Anterior cingulate cortex (tissue), 58 donors: Measurements from ENCODE around the gene MKLN1.
A peak's percentile ranks its signal among the peaks of the same experiment; 100 is the strongest.
"Not testable (repeated sequence)": the region's sequence is repeated elsewhere in the genome, so short reads cannot be mapped to it uniquely, and the experiment has no call there.

Source experiments
- DNase-seq, 58 donors: peaks; one replicate each; lab custom pipeline; 2025; lab: John Stamatoyannopoulos, UW

The MKLN1 gene

DNA sequence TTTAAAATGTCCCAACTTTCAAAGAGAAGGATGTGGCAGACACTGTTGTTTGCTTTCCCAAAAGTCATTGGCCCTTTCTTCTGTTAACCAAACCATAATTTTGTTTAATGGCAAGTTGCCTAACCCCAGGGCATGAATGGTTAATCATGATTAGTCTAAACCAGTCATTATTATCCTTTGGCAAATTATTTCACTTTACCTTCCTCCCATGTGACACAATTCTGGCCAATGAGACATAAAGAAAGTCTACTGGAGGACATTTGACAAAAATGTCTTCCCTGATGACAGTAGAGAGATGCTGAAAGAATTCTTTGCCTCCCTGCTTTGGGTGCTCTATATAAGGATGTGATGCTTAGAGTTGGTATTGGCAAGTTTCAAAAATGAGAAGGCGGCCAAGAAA is 126.8 kb downstream of the MKLN1 start:
- DNase-seq: no peak

DNA sequence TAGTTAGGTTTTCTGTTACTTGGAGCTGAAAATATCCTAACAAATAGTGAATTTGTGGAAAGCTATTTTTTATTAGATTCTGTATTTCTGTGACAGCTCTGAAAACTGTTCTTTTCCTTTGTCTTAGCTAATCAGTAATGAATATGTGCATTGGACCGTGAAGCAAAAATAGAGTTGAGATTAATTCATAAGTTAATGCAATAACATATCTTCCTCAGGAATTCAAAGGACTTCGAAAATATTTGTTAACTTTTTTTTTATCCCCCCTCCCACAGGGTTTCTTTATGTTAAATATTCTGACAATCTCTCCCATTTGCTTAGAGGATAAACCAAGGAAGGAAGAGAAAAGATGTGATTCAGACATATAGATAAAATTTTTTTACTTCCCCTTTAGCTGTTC is 127.3 kb downstream of the MKLN1 start:
- DNase-seq: no peak

- DNase-seq: no peak
These were observed 127.9 kb downstream of the MKLN1 start for GRCh38 chr7:131455546-131455945.

DNA sequence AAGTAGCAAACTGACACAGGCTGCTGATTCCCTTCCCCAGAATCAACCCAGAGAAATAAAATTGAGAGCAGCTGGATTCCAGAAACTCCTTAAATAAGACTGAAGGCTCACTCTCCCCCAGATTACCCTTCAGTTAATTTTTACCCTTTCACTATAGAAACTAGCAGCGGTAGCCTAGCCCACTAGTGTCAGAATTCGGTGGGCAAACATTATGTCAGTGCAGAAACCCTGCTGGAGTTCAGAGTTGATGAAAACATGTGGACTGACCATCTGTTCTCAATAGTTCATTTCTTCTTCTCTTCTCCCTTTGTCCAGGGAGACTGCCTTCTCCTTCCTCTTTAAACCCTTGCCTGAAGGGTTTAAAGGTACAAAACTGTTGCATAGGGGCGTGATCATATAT is 128.7 kb downstream of the MKLN1 start:
- DNase-seq: no peak

DNA sequence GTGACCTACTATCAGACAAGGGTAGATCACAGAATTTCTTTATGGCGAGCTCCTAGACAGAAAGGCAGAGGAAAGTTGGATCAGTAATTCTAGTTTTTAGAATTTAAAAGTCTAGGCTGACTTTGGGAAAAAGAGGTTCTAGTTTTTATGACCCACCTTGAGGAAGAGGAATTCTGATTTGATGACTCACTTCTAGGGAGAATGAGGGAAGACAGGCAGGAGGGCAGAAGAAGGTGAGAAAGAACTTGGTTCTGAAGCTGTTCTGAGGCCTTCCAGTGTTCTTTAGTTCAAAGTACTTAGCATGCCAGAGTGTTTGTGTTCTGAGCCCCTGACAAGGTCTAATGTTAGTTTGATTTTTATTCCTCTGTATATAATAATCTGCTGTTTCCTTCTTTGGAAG is 131.6 kb downstream of the MKLN1 start:
- no peak for DNase-seq

DNA sequence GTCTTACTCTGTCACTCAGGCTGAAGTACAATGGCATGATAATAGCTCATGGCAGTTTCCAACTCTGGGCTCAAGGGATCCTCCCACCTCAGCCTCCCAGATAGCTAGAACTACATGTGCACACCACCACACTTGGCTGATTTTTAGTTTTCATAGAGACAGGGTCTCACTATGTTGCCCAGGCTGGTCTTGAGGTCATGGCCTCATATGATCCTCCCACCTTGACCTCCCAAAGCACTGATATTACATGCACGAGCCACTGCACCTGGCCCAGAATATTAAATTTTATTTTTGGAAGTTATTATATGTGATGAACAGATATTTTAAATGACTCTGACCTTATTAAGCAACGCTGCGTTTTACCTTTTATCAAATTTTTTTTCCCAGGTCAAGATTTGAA is 134.4 kb downstream of the MKLN1 start:
- no peak for DNase-seq

- not testable (repeated sequence) for DNase-seq
These were observed 135.0 kb downstream of the MKLN1 start for GRCh38 chr7:131462715-131463114.

GRCh38 chr7:131466735-131467365 is 139.2 kb downstream of the MKLN1 start:
- no peak for DNase-seq

DNA sequence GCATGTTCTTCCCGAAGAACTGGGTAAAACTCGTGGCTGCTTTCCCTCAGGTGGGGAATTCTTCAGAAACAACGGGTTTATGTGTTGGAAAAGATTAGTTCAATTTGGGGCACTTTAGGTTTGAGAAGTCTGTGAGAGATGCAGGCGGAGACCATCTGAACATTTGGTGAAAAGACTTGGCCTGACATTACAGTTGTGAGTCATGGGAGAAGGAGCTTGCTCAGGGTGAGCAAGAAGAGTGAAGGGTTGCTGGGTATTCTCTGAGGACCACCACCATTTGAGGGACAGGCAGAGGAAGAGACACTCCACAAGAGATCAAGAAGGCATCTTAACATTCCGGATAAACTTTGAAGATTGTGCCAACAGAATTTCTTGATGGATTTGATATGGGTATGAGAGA is 140.1 kb downstream of the MKLN1 start:
- DNase-seq: no peak

DNA sequence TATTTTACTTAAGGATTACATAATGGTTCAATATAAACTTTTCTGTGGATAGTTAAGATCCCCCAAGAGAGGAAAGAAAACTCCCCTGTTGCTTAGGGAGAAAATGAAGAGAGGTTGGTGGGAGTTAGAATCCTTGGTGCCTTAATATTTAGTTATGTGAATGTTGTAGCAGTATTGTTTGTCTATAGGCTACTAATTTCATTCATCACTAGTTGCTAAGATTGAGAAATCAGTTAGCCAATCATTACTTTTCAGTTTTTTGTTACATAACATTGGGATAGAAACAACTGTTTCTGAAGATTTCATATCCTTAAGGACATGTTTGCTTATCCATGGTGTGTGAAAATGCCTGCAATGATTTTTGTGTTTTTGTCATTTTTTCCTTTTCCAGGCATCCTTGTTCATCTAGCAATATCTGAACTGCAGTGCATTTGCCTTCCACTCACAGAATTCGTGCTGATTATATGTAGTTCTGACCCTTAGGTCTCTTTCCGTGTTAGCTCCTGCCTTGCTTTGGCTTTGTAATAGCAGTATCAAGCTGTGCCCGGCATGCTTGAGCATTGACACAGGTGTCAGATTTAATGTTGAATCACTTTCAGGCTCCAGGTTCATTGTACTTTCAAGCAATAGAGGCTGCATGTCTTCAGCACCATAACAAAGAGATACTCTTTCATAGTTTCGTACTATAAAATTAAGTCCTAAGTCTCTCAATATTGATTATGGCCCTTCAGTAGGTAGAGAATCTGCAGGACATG is 143.8 kb downstream of the MKLN1 start:
- DNase-seq: no peak

GRCh38 chr7:131476740-131477139 is 149.1 kb downstream of the MKLN1 start:
- DNase-seq: no peak

DNA sequence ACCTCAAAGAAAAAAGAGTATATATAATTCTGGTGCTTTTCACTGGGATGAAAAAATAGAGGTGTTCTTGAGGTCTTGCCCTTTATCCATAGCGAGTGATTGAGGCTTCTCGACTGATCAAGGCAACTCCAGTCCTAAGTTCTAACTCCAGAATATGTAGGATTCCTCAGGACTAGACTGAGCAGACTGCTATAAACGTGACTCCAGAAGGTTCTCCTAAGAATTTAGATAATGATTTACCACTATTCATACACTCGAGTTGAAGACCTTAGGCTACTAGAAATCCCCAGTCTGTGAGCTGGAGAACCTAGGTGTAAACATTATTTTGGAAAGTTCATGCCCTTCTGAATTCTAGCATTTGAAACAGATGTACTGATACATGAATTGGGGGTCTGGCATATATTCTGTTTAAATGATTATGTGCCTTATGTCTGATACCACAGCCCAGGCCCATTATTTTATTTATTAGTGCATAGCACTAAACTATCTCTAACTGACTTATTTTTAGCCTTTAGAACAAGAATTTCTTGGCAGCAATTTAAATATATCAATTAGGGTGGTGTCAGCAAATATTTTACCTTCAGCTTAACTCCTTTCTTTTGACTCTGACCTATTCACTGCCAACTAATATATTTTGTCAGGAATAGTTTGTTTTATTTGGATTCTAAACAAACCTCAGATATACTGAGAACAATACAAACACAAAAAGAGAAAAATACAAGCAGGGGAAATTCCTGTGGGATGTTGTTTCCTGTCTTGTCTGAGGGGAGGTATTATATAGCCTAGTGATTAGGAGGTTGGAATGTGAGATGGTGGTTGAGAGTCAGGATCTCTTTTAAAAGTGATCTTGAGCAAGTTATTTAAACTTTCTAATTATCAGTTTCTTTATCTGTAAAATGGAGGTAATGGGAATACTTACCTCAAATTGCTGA is 153.0 kb downstream of the MKLN1 start:
- no peak for DNase-seq

DNA sequence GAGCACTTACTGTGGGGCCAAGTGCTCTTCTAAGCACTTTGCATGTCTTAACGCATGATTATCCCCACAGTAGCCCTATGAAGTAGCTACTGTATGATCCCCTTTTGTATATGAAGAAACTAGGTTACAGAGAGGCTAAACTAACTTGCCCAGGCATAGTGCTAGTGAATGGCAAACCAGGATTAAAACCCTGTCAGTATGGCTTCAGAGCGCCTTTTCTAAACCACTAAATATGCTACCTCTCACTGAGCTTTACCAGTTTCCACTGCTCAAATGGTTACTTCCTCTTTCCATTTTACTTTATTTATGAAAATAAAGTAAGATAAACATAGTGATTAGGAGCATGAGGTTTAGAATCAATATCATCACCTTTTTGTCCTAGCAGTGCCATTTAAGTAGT is 155.1 kb downstream of the MKLN1 start:
- no peak for DNase-seq

GRCh38 chr7:131483586-131483985 is 155.9 kb downstream of the MKLN1 start:
- no peak for DNase-seq

- no peak for DNase-seq
These were observed 158.7 kb downstream of the MKLN1 start for GRCh38 chr7:131486346-131486745.

DNA sequence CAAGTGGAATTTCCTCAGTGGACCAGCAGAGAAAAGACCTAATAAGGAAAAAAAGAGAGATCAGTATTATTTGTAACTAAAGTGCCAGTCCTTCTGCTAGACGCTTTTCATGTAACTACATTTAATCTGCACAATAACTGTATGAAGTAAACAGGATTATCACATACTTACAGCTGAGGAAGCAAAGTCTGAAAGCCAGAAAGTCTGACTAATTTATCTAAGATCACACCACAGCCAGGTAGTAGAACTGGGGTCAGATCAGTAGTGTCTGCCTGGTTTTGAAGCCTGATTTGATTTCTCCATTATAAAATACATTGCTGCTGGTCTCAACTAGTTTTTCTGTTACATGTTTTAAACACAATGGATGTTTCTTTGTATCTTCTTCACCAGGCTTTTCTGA is 159.5 kb downstream of the MKLN1 start:
- DNase-seq: no peak

GRCh38 chr7:131488361-131488760 is 160.7 kb downstream of the MKLN1 start:
- DNase-seq: no peak

GRCh38 chr7:131489196-131489595 is 161.5 kb downstream of the MKLN1 start:
- no peak for DNase-seq

DNA sequence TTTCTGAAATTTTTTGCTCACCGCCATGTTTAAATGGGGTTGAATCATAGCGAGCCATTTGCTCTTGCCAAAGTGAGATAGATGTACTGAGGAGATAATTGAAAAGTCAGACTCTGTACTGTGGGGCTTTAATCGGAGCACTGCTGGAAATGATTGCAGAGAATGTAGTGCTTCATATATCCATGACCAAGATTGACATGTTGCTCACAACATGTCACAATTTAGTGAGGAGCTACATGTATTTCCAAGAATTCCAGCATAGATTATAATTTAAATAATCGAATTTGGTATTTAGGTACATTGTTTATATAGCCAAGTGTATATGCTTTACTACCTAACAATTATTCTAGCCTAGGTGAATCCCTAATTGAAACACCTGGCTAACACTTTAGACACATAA is 162.2 kb downstream of the MKLN1 start:
- DNase-seq: no peak

- DNase-seq: no peak
These were observed 165.4 kb downstream of the MKLN1 start for GRCh38 chr7:131493081-131493480.

DNA sequence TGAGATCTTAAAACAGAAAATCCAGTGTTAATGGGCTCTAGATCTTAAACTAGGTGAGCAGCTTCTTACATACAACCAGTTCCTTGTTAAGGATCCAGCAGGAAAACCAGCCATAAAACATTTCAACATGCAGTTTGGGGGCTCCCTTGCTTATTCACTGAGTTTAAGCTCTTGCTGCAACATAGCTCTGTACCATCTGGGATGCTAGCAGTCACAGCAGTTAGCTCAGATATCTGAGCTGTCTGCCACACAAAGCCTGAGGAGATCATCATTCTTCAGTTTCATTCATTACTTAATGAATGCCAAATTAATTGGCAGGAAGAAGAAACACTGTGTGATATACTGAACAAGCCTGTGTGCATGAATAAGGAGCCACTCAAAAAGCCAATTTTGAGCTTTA is 165.9 kb downstream of the MKLN1 start:
- peak in 1 of 58 donors; percentile 7 for DNase-seq
